Embryonic facial prominence (tissue), 1 donor: ENCODE data around the gene MAD1L1.

Experiments
- DNase-seq: peaks from one replicate; pipeline ENCODE4 v3.0.0-alpha.2; 2016; ENCODE audit errors: extremely low spot score

MAD1L1 gene

DNA sequence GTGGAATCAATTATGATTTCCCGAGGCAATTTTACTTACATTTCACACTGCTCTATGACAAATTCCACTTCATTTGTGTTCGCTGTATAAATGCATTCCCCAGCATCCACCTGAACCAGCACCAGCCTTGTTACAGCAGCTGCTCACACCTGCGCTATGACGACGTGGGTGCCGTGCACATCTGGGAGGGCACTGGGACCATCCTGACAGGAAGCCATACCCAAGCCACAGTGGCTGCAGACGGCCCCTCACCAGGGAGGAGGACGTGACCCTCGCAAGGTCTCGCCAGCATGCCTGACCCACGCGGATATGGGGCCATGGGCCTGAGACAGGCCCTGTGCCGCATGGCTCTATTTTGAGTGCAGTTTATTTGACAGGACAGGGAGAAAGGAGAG is 201.3 kb downstream of the MAD1L1 start:
- DNase-seq, result no peak

DNA sequence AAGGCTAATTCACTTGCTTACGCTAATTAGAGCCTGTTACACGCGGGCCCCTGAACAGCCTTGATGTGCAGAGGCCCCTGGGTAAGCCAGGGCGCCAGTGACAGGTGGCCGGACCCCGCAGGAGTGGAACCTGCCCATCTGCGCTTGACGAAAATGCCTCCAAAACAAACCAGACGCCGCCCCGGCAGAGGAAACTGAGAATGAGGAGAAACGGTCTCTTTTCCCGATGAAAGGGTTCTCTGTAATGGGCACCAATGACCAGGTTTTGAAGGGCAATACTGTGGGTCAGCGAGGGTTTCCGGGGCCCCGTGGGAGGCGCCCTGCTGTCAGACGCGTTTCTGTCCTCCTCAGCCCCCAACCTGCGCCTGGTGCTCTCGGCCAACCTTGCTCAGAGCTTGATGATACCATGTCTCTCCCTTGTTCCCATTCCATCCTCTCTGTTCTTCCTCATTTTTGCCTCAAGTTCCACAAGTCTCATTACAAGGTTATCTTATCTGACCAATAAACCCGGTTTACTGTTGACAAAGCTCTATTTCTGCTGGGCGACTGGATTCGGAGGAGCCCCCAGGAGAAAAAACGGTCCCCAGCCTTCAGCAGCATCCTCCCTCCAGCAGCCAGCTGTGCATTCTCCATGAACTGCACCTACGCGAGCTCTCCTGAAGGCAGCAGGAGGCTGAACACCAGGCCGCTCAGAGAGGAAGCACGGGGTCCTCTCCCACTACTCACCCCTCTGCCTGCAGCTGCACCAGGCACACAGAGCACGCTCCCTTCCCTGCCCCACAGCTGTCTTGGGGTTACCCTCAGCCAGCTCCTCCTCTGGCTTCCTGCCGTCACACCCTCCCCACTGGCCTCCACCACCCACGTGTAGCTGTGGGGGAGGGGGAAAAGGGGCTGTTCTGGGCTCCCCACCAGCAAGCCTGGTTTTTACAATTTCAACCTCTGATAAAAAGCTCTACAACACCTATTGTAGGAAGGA is 202.0 kb downstream of the MAD1L1 start:
- DNase-seq, result no peak

DNA sequence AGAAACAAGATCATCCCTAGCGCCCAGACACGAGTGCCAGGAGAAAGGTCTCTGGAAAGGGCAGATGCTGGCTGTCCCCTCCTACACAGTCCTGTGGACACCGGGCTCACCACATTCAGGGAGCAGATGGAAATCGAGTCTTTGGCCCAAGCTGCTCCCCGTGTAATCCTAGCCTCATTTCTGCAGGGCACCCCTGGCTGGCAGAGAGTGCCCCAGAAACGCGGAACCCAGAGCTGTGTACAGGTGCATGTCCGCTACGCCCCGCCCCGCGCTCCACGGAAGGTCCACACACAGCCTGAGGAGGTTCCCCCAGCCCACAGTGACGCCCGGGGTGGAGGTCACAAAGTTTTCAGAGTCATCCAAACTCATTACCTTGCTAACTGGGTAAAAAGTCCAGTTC is 202.8 kb downstream of the MAD1L1 start:
- no peak for DNase-seq

DNA sequence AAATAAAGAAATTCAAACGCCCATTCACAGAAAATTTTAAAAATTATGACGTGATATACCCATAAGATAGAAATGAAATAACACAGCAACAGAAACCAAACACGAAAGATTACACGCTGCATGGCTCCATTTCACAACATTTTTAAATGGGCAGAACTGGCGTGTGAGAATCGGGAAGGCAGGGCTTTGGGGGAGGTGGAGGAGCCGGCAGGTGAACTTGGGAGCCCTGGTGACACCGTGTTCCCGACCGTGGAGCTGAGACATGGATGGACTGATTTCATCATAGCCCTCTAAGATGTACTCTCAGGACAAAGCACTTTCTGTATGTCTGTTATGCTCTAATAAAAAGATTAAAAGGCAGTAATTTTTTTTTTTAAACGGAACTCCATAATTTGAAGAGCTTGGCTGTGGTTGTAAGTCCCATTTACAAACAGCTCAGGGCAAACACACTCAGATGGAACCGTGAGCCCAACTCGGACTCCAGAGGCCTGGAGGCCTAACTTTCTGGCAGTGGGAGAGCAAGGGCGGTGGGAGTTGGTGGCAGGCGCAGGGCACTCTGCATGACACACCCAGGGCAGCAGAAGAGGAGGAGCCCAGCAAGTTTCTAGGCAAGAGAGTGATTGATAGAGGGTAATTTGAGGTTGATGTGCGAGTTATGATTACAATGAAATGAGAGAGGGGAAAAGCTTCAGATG is 203.4 kb downstream of the MAD1L1 start:
- DNase-seq, result no peak

DNA sequence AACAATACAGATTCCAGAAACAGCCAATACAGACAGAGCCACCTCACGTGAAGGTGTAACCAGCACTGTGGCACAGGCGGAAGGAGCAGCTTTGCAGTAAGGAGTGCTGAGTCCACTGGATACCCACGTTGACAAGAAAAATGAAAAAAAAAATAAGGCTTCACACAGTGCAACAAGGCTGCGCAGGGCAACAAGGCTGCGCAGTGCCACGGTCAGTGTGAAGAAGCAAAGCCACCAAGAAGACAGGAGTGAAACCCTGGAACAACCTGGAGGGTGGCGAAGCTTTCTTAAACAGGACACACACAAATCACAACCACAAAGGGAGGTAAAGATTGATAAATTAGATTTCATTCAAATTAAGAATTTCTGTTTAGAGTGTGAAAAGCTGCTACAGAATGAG is 204.0 kb downstream of the MAD1L1 start:
- DNase-seq, result no peak

- DNase-seq, result no peak
Measured at GRCh38 chr7:2025188-2025587, 207.6 kb downstream of the MAD1L1 start.

- DNase-seq, result no peak
Measured at GRCh38 chr7:2024567-2024918, 208.2 kb downstream of the MAD1L1 start.

DNA sequence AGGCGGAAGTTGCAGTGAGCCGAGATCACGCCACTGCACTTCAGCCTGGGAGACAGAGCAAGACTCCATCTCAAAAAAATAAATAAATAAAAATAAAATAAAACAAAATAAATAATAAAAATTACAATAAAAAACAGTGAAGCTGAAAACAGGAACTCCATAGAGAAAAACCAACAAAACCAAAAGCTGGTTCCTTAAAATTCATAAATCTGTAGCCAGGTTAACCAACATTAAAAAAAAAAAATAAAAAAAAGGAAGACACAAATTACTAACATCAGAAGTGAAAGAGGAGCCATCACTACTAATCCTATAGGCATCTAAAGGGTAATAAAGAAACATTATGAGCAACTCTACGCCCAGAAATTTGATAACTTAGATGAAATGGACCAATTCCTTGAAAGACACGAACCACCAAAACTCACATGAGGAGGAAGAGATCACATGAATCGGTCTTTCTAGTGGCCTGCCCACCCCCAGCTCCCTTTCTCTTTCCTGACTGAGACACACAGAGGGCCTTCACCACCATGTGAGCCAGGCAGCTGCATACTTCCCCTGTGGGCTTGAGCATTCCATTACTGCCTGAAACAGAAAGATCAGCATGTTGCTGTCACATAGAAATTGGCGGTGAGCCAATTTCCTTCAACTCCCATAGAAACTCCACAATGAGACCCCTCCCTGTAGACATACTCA is 208.7 kb downstream of the MAD1L1 start:
- DNase-seq, result no peak

DNA sequence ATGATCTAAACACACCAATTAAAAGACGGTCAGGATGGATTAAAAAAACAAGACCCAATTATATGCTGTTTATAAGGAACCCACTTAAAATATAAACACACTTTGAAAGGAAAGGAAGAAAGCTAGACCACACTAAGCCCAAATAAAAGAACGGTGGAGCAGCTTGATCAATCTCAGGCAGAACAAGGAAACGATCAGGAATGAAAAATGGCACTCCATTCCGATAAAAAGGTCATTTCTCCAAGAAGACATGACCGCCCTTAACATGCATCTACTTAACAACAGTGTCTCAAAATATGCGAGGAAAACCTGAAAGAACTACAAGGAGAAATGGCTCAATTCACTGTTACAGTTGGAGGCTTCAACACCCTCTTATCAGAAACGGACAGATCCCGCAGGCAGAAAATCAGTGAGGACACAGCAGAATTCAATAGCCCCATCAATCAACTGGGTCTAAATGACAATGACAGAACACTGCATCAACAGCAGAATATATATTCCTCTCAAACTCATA is 210.0 kb downstream of the MAD1L1 start:
- DNase-seq, result no peak

GRCh38 chr7:2022021-2022409 is 210.7 kb downstream of the MAD1L1 start:
- DNase-seq, result no peak

GRCh38 chr7:2019711-2020511 is 212.8 kb downstream of the MAD1L1 start:
- DNase-seq, result no peak

- no peak for DNase-seq
Measured at GRCh38 chr7:2019461-2019710, 213.4 kb downstream of the MAD1L1 start.

DNA sequence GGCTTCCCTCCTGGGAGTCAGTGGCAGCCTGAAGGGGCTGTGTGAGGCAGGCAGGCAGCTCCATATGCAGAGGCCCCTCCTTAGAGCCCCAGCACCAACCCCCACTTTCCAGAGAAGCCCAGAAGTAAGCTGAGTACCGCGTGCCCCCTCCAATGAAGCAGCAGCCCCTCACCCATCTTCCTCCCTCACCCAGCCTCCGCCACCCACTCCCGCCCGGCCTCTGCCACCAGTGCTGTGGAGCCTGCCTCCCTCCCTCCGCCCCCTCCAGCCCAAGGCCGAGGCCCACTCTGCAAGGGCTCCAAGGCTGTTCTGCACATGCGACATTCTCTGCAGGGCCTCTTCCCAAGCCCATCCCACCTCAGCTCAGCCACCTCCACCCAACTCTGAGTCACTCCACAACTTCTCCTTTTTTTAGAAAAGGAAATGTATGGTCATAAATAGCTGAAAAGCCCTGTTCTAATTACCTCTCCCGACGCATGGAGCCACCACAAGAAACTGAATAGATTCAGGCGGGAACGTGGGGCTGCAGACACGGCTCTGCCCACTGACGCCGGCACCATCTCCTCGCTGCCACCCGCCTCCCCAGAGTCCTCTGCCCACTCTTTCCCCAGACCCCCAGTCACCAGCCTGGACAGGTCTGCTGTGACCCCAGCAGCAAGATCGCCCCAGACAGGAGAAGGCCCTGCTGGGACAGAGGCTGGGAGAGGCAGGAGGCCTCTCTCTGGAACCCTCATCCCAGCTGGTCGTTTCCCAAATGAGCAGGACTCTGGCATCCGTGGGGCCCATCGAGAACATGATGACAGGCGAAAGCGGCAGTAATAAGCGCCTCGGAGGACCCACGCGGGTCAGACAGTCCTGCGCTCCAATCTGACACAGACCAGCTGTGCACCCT is 213.9 kb downstream of the MAD1L1 start:
- DNase-seq, result peak; percentile 80

GRCh38 chr7:2017914-2018568 is 214.7 kb downstream of the MAD1L1 start:
- DNase-seq, result no peak

DNA sequence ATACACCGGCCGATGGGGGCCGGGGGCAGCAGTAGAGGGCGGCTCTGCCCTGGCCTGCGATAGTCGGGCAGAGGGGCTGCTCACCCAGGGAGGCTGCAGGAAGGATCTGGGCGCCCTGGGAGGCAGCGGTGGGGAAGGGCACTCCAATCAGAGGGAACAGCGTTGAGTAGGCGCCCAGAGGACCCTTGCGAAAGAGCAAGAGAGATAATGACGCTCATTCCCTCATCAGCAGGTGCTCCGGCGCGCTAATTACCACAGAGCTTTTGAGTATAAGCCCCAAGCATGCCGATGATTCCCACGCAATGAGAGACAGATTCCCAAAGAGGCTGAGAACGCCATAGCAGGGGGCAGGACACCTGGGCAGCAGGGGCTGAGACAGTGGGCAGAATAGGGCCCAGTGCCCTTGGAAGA is 215.3 kb downstream of the MAD1L1 start:
- DNase-seq, result no peak

GRCh38 chr7:2016761-2017480 is 215.8 kb downstream of the MAD1L1 start:
- no peak for DNase-seq

- DNase-seq, result no peak
Measured at GRCh38 chr7:2016021-2016631, 216.6 kb downstream of the MAD1L1 start.

DNA sequence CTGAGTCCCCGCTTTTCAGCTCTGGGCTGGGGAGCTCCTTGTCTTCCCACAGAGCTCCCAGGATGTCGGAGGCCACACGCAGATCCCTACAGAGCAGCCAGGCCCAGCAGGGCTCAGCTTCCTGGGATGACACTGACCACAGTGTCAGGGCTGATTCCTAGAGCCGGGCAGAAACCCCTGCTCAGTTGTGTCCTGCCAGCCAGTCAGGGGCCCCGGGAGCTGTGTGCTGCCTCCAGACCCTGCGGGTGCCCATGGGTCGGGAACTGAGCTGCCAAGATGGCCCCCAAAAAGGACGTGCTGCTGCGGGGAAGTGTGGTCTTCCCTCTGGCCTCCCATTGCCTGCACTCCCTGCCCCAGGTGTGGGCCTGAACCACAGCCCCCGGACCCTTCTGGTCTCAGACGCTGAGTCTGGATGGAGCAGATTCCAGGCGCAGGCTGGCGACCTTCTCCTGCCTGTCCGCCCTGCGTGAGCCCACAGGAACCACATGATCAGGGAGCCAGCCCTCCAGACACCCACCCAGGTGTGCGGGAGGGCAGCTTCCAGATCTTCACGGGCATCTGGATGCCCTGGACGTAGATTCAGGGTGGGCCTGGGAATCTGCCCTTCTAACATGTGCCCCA is 217.4 kb downstream of the MAD1L1 start:
- no peak for DNase-seq
